H1 (cell line): ENCODE data around the gene SLC25A36. TPM values are rescaled to one million over a fixed set of nuclear protein-coding genes. Genes with fewer than 3 reads are reported as not detected.

ENCODE experiments used
- CTCF ChIA-PET: fragments of 300-600 bp; sonication (Branson Sonifier 250); formaldehyde crosslinking; loops from one replicate; lab custom pipeline; 2021; ENCODE audit not compliant: partially characterized antibody; lab: Charles Lee
- POLR2A ChIA-PET: fragments of 300-600 bp; sonication (Branson Sonifier 250); formaldehyde crosslinking; loops from one replicate; lab custom pipeline; 2021; ENCODE audit warnings: inconsistent platforms; ENCODE audit not compliant: partially characterized antibody; lab: Charles Lee
- DNase-seq, 2 experiments: peaks; one replicate each; pipeline versions ENCODE4 v3.0.0 to v3.0.0-alpha.2; 2010 to 2022; ENCODE audit warnings: low spot score in 2 of 2, low read depth in 1 of 2, mixed read lengths in 1 of 2
- FAIRE-seq: peaks from 2 replicates; lab custom pipeline; 2011; peaks lifted over from hg19 to GRCh38; lab: Jason Lieb, UNC
- H2AFZ ChIP-seq: 2 replicates; pipeline ENCODE4 v1.8.1; 2012; ENCODE audit warnings: low read length, inconsistent platforms
- H2AK5ac ChIP-seq: 2 replicates; pipeline ENCODE4 v1.6.1; 2013; ENCODE audit warnings: low read depth, low read length
- H2BK120ac ChIP-seq: replicated peaks from 2 replicates; pipeline ENCODE3; 2013; ENCODE audit warnings: low read depth, low read length, inconsistent platforms
- H2BK12ac ChIP-seq: 2 replicates; pipeline ENCODE4 v1.6.1; 2013; ENCODE audit warnings: low read depth, low read length
- H2BK15ac ChIP-seq: 2 replicates; pipeline ENCODE4 v1.6.1; 2013; ENCODE audit warnings: low read length
- H2BK20ac ChIP-seq: 2 replicates; pipeline ENCODE4 v1.6.1; 2013; ENCODE audit warnings: low read length
- H2BK5ac ChIP-seq: 2 replicates; pipeline ENCODE4 v1.6.1; 2013; ENCODE audit warnings: low read depth, low read length
- H3K14ac ChIP-seq: 2 replicates; pipeline ENCODE4 v1.6.1; 2013; ENCODE audit warnings: inconsistent platforms; ENCODE audit not compliant: insufficient read length
- H3K18ac ChIP-seq: 2 replicates; pipeline ENCODE4 v1.6.1; 2013; ENCODE audit warnings: low read length; ENCODE audit errors: extremely low read depth
- H3K23ac ChIP-seq: 2 replicates; pipeline ENCODE4 v1.6.1; 2013; ENCODE audit warnings: inconsistent platforms; ENCODE audit not compliant: insufficient read length
- H3K23me2 ChIP-seq: 2 replicates; pipeline ENCODE4 v1.6.1; 2013; ENCODE audit warnings: low read depth, low read length
- H3K27ac ChIP-seq: 2 replicates; pipeline ENCODE4 v1.6.1; 2011; ENCODE audit warnings: low read depth, low read length, inconsistent platforms
- H3K27me3 ChIP-seq, 4 experiments: replicated peaks in 1 of 4; 1 replicate in 1 of 4; 2 replicates in 3 of 4; pipeline versions ENCODE4 v1.6.1 to v1.8.1; 2011 to 2013; ENCODE audit warnings: low read length in 3 of 4, mild to moderate bottlenecking in 3 of 4, inconsistent platforms in 2 of 4, mixed read lengths in 2 of 4, moderate library complexity in 1 of 4; ENCODE audit not compliant: control insufficient read depth in 3 of 4, insufficient read depth in 3 of 4; ENCODE audit errors: extremely low read depth in 1 of 4
- H3K36me3 ChIP-seq, 4 experiments: 2 replicates each; pipeline versions ENCODE4 v1.6.1 to v1.8.1; 2011 to 2013; ENCODE audit warnings: mild to moderate bottlenecking in 4 of 4, low read length in 3 of 4, moderate library complexity in 2 of 4, control low read depth in 1 of 4, inconsistent platforms in 1 of 4; ENCODE audit not compliant: insufficient read depth in 4 of 4, control insufficient read depth in 2 of 4
- H3K4ac ChIP-seq: replicated peaks from 2 replicates; pipeline ENCODE3; 2013; ENCODE audit warnings: low read length, low read depth, mixed read lengths, inconsistent platforms; ENCODE audit not compliant: insufficient read length
- H3K4me1 ChIP-seq, 4 experiments: replicated peaks in 1 of 4; 1 replicate in 1 of 4; 2 replicates in 3 of 4; pipeline versions ENCODE4 v1.6.1 to v1.8.1; 2011 to 2013; ENCODE audit warnings: low read length in 3 of 4, inconsistent platforms in 2 of 4, mixed read lengths in 1 of 4; ENCODE audit not compliant: insufficient read depth in 4 of 4, control insufficient read depth in 3 of 4
- H3K4me2 ChIP-seq, 2 experiments: 2 replicates each; pipeline versions ENCODE4 v1.6.1 to v1.8.1; 2011 to 2013; ENCODE audit warnings: low read depth in 2 of 2, low read length in 2 of 2, control low read depth in 1 of 2, inconsistent platforms in 1 of 2, mild to moderate bottlenecking in 1 of 2; ENCODE audit not compliant: insufficient read depth in 1 of 2
- H3K4me3 ChIP-seq, 4 experiments: fragments of 200-600, 300-600 bp in 1 of 4; sonication (generic), shearing (Covaris generic), sonication (Bioruptor Twin) in 1 of 4; 2 replicates each; pipeline versions ENCODE4 v1.5.1 to v1.8.1; 2011 to 2016; ENCODE audit warnings: low read length in 4 of 4, low read depth in 3 of 4, control low read depth in 2 of 4, inconsistent platforms in 2 of 4, mild to moderate bottlenecking in 2 of 4, mixed read lengths in 1 of 4, moderate library complexity in 1 of 4; ENCODE audit not compliant: insufficient read depth in 2 of 4; ENCODE audit errors: extremely low read depth in 1 of 4
- H3K56ac ChIP-seq: replicated peaks from 2 replicates; pipeline ENCODE3; 2013; ENCODE audit warnings: low read depth, mild to moderate bottlenecking, mixed read lengths, low read length, inconsistent platforms; ENCODE audit not compliant: insufficient read length
- H3K79me1 ChIP-seq: 2 replicates; pipeline ENCODE4 v1.6.1; 2013; ENCODE audit warnings: low read depth, low read length, control low read depth
- H3K79me2 ChIP-seq, 2 experiments: 2 replicates each; pipeline versions ENCODE4 v1.6.1 to v1.8.1; 2012 to 2013; ENCODE audit warnings: low read length in 2 of 2, mild to moderate bottlenecking in 2 of 2, inconsistent platforms in 1 of 2; ENCODE audit not compliant: insufficient read depth in 2 of 2, control insufficient read depth in 1 of 2
- H3K9ac ChIP-seq, 4 experiments: replicated peaks in 1 of 4; 1 replicate in 1 of 4; 2 replicates in 3 of 4; pipeline versions ENCODE4 v1.6.1 to v1.8.1; 2011 to 2013; ENCODE audit warnings: low read depth in 3 of 4, low read length in 3 of 4, control low read depth in 2 of 4, mild to moderate bottlenecking in 2 of 4, moderate library complexity in 2 of 4, inconsistent platforms in 1 of 4; ENCODE audit errors: extremely low read depth in 1 of 4
- H3K9me3 ChIP-seq, 2 experiments: 2 replicates each; pipeline versions ENCODE4 v1.6.1 to v1.8.1; 2012 to 2013; ENCODE audit warnings: mild to moderate bottlenecking in 2 of 2, moderate library complexity in 2 of 2, control low read depth in 1 of 2, inconsistent platforms in 1 of 2, low read depth in 1 of 2, low read length in 1 of 2, mixed read lengths in 1 of 2; ENCODE audit not compliant: insufficient read depth in 2 of 2
- H4K20me1 ChIP-seq, 2 experiments: replicated peaks in 1 of 2; 2 replicates each; pipeline versions ENCODE3 to v1.8.1; 2011 to 2013; ENCODE audit warnings: inconsistent platforms in 2 of 2, low read length in 2 of 2, mild to moderate bottlenecking in 1 of 2; ENCODE audit not compliant: insufficient read depth in 2 of 2, control insufficient read depth in 1 of 2
- H4K5ac ChIP-seq: 2 replicates; pipeline ENCODE4 v1.6.1; 2013; ENCODE audit warnings: low read length, low read depth, mixed read lengths, inconsistent platforms; ENCODE audit not compliant: insufficient read length
- H4K8ac ChIP-seq: 2 replicates; pipeline ENCODE4 v1.8.0; 2013; ENCODE audit warnings: mild to moderate bottlenecking, moderate library complexity, low read length, inconsistent platforms; ENCODE audit not compliant: insufficient read depth; ENCODE audit errors: extremely low read depth
- H4K91ac ChIP-seq: replicated peaks from 2 replicates; pipeline ENCODE3; 2013; ENCODE audit warnings: low read length, mixed read lengths, inconsistent platforms; ENCODE audit not compliant: insufficient read length
- ATF3 ChIP-seq: IDR thresholded peaks from 2 replicates; pipeline ENCODE4 v1.6.1; 2011; ENCODE audit warnings: low read depth, mild to moderate bottlenecking, low read length; ENCODE audit not compliant: insufficient read depth
- HDAC6 ChIP-seq: IDR thresholded peaks from one replicate; pipeline ENCODE4 v1.7.1; 2012; ENCODE audit warnings: low read depth, mild to moderate bottlenecking, inconsistent platforms, low read length, moderate library complexity
- POLR2AphosphoS5 ChIP-seq: IDR thresholded peaks from 2 replicates; pipeline ENCODE4 v1.6.1; 2011; ENCODE audit warnings: low read depth, low read length
- RFX5 ChIP-seq: IDR thresholded peaks from 2 replicates; pipeline ENCODE4 v1.6.1; 2011; ENCODE audit warnings: low read depth, low read length, improper control_type of control experiment, borderline replicate concordance
- RXRA ChIP-seq: IDR thresholded peaks from 2 replicates; pipeline ENCODE4 v1.6.1; 2011; ENCODE audit warnings: low read depth, mild to moderate bottlenecking, low read length, moderate library complexity; ENCODE audit not compliant: insufficient read depth
- SP2 ChIP-seq: IDR thresholded peaks from 2 replicates; pipeline ENCODE4 v1.6.1; 2012; ENCODE audit warnings: mild to moderate bottlenecking, low read length, inconsistent platforms
- TAF1 ChIP-seq: IDR thresholded peaks from 2 replicates; pipeline ENCODE4 v1.6.1; 2011; ENCODE audit warnings: mild to moderate bottlenecking, low read depth, low read length
- WGBS, 2 experiments: shearing (Covaris generic) in 1 of 2; methylation state at CpG; one replicate each; pipeline versions ENCODE4 v1.1.6 to v1.1.7; 2013 to 2015; ENCODE audit warnings: low lambda C conversion rate in 2 of 2, mixed read lengths in 2 of 2, inconsistent platforms in 1 of 2, low coverage in 1 of 2, missing lambda C conversion rate in 1 of 2; ENCODE audit not compliant: insufficient replicate concordance in 2 of 2, insufficient coverage in 1 of 2, insufficient read length in 1 of 2; ENCODE audit errors: extremely low coverage in 1 of 2, missing lambda C conversion rate in 1 of 2; 5-methylcytosine and 5-hydroxymethylcytosine counted together
- polyA plus RNA-seq, 7 experiments: library from polyadenylated mRNA; depleted of rRNA in 3 of 7; stranded (reverse) in 5 of 7; unstranded in 2 of 7; fragments of >200 nt in 5 of 7; fragments of 200-250 nt in 2 of 7; gene quantifications; 1 replicate in 5 of 7; 2 replicates in 1 of 7; 4 replicates in 1 of 7; pipeline versions ENCODE4 v1.2.1 to v1.2.3, GENCODE V29; 2011 to 2013; ENCODE audit warnings: missing spikeins in 2 of 7, mixed read lengths in 2 of 7
- total RNA-seq: library from RNA; stranded (reverse); fragmentation: NEBNext Ultra II Directional; extraction: Animal tissue kit (Norgen Biotek cat#: 25700); gene quantifications from 2 replicates; pipeline ENCODE4 v1.2.1, GENCODE V29; 2021

SLC25A36 gene
- total and polyA plus RNA-seq, 2 of the 8 experiments (the other 6 are each of a cell fraction or from before 2014, with no cell fraction given), result 42.9 to 71.8 TPM

- Histone ChIP-seq H4K8ac (no peak overlapping the region), H3K56ac (no peak overlapping the region), H3K18ac (no peak overlapping the region), H2AFZ (no peak overlapping the region), H3K79me2 (peaks cover 17 to 73% of the 10 kb centered on the region in 2 experiments), H2BK15ac (no peak overlapping the region), H3K4me3 (no peak overlapping the region), H3K27ac (no peak overlapping the region), H2BK5ac (no peak overlapping the region), H4K5ac (no peak overlapping the region), H3K23ac (no peak overlapping the region), H3K36me3 (peaks cover 0 to 39% (median 9%) of the 10 kb centered on the region in 4 experiments; a peak in 6 of 8 replicates), H3K4me2 (no peak overlapping the region), H3K27me3 (no peaks in the 10 kb centered on the region), H4K20me1 (peaks cover 13% of the 10 kb centered on the region in 2 experiments), H2BK20ac (no peak overlapping the region), H4K91ac (no peak overlapping the region), H3K9ac (no peak overlapping the region), H3K4me1 (peaks cover 0 to 3% (median 0%) of the 10 kb centered on the region in 4 experiments; a peak in 2 of 7 replicates), H3K79me1 (no peaks in the 10 kb centered on the region; the same call in 1 of the 2 replicates), H3K23me2 (no peaks in the 10 kb centered on the region), H2BK12ac (no peak overlapping the region), H3K4ac (no peak overlapping the region), H3K9me3 (no peaks in the 10 kb centered on the region), H2BK120ac (no peak overlapping the region), H2AK5ac (no peak overlapping the region), H3K14ac (no peak overlapping the region)
- ChIA-PET POLR2A (interaction anchor here (1.2 to 4.5 kb wide), 3 partner anchors 9 to 14 kb away, joined by 4 to 13 read pairs (median 7); partner anchors contain the start of gene SLC25A36), CTCF (interaction anchor here (0.6 to 1.1 kb wide), 4 partner anchors 17 to 1162 kb away, joined by 3 to 4 read pairs (median 3); no protein-coding TSS in a partner anchor)
- FAIRE-seq (no peak), DNase-seq (no peak)
- TF ChIP-seq POLR2AphosphoS5, result no peak
- no peak for TF ChIP-seq RXRA
- no peak for TF ChIP-seq HDAC6
- TF ChIP-seq RFX5, result no peak
- no peak for TF ChIP-seq ATF3
- no peak for TF ChIP-seq SP2
- TF ChIP-seq TAF1, result no peak
- 92% methylated on average over 5 of the region's 5 CpGs; no CpG with 5 or more reads in 1 of the 2 experiments for WGBS, 2 experiments
These were observed 14.6 kb downstream of the SLC25A36 start for GRCh38 chr3:140956058-140956835.
